GM19240 (cell line): Measurements from ENCODE around the gene PMEPA1.

Experiments
- DNase-seq: peaks from one replicate; pipeline ENCODE4 v3.0.0; 2011; ENCODE audit warnings: low spot score; ENCODE audit not compliant: insufficient read length

PMEPA1 gene

DNA sequence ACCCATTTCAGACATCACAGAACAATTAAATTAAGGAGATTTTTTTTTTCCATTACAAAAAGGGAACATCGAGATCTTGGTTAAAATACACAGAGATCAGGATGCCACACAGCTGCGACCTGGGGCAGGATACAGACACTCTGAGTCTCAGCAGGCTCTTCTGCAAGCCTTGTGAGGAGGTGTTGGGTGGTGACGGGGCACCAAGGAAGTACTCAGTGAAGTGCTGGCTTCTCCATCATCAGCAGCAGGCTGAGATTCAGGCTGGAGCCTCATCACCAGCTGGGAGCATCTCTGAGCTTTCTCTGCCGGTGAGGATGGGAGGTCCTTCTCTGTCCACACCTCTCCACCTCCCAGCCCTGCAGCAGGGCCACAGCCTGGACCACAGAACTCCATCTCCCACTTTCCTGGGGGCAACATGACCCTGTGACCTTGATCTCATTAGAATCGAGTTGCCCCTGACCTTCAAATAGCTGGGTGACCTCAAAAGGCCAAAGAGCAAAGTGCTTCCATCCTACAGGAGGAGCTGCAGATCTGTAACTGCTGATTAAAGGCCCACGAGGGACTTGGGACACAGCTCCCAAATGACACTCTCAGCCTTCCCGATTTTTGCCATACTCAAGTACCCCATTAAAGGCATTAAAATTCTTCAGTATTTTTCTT is 16.0 kb downstream of the PMEPA1 start:
- no peak for DNase-seq

DNA sequence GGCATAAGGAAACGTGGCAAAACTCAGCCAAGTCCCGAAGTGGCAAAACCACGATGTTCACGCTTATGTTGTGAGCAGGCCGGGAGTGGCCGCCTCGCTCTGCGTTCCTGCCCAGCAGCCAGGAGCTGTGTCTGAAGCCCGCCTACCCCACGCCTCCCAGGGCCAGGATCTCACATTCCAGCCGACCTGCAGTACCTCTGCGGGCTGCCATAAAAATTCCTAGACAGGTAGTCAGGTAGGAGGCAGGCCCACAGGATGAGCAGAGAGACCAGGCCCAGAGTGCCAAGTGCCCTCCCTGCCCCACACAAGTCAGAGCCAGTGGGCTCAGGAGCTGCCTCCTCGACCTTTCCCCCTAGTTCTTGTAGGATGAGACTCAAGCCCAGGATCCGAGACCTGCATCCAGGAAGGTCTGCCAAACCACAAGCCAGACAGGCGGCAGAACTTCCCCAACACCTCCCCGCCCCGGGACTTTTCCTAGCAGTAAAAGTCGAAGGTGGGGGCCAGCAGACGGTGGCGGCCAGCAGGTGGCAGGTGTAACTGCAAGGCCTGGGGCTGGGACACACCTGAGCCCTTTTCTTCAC is 16.7 kb downstream of the PMEPA1 start:
- no peak for DNase-seq

DNA sequence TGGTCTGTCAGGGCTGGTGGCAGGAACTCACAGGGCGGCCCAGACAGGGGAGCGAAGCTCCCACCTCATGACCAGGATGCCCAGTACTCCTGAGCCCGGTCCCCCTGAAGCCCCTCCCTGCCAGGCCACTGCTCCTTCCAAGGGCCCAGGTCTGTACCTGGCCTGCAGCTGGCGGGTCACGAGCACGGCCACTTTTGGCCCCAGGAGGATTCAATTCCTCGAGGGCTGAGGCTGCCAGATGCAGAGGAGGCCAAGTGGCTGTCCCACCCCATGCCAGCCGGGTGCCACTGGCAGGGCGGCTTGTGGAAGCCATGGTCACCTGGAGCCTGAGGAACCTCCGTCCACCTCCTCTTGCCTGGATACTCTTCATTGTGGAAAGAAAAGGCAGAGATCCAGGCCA is 17.4 kb downstream of the PMEPA1 start:
- DNase-seq, result no peak

DNA sequence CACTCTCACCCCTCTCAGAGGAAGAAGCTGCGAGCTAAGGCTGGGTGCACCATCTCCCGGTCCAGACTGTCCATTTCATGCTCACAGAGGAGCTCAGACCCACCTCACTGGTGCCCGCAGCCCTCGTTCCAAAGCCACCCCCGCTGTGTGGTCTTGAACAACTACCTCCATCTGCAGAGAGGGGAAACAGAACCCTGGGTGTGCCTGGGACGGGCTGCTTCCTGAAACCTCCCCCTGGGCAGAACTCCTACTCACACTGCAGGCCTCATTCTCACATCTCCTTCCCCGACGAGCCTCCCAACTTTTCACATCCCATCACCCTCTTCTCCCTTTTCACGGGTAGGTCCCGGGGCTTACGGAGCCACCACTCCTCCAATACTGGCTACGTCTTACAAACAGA is 18.1 kb downstream of the PMEPA1 start:
- DNase-seq, result no peak

DNA sequence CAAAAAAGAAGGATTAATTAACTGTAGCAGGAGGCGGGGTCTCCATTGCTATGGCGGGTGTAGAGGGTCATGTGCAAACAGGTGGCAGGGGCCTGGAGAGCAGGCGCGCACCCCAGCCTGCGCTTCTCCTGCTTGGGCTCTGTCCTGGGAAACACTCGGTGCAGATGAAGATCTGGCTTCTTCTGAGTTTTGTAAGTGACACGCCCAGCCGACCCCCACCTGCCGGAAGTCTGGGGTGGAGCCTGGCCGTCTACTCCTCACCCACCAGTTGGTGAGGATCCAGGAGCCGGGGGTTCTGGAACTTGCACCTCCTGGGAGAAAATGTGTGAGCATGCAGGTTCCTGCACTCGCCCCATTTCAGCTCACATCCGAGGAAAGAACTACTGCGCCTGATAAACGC is 19.3 kb downstream of the PMEPA1 start:
- no peak for DNase-seq

DNA sequence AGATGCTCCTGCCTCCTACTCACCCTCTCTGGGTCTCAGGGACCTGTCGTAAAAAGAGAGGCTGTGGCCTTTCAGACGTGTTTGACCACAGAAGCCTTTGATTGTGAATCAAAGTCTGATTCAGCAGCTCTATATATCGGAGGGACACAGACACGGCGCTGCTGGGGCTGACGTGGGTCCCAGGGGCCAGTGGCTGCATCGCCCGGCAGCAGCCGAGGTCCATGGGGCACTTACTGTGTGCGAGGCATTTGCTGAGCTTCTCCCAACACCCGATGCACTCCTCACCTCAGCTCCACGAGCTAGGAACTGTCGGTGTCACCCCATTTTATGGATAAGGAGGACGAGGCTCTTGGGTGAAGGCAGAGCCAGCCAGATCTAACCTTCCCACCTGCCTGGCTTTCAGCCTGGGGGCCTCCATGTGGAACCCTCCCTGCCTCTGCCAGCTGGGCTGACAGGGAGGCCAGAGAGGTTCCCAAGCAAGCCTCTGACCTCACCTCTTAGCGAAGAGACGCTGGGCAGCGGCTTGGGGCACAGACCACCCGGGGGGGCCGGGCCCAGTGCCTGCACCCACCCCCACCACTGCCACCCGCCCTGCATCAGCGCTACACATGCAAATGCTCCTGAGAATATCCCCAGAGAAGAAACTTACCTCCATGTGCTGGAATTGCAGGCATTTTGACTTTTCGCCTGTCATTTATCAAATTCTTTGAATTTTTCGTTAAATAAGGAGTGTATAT is 19.9 kb downstream of the PMEPA1 start:
- no peak for DNase-seq

DNA sequence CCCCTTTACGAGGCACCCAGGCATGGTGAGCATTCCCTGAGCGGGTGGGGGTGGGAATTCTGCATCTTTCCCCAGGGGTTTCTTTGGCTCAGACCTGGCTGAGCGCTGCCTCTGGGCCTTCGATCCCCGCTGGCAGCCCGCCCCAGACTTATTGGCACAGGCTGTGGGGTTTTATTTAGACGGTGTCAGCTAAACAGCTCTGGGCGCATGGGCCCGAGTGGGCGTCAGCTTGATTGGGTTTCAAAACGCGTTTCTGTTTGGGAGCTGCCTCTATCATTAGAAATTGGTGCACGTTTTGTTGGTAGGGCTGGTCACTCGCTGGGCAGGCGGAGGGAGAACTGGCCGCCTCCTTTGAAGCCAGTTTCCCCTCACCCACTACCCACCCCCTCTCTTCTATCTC is 21.0 kb downstream of the PMEPA1 start:
- no peak for DNase-seq

DNA sequence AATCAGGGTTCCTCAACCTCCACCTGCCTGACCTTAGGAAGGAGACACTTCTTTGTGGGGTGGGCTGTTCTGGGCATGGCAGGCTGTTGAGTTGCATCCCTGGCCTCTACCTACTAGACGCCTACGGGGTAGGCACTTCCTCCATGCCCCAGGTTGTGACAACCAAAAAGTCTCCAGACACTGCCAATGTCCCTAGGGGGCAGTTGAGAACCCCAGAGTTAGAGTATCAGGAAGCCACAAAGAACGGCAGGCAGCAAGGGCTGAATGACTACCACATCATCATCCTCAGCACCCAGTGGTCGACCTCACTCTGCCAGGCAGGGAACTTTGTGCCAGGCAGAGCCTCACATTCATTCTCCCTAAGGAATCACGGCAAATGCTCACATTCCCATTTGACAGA is 21.5 kb downstream of the PMEPA1 start:
- DNase-seq, result no peak

DNA sequence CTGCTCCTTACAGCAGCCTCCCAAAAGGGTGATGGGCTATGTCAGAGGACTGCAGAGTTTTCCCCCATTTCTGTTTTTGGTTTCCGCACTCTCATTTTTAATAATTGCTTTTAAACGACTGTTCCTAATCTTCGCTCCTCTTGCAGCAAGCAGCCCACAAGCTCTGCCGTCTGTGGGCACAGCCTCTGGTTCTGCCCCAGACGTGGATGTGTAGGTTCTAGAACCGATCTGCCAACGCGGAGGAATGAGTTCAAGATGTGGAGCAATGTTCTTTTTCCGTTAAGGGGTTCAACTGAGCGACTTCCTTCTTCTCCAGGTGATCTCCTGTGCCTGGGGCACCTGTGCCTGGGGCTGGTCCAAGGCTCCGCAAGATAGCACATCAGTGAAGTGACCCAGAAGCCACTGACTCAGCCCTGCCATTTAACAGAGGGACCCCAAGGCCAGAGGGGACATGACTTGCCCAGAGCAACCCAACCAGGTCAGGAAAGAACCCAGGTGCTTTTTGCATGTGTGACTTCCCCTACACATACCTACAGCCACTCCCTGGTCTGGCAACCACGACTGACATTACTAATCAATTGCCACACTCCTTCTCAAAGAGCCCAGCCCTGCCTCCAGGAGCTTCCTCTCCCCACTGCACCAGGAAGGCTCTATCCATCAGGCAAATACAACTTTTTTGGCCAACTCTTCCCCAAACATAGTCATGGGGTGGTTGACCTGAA is 22.7 kb downstream of the PMEPA1 start:
- DNase-seq, result no peak

DNA sequence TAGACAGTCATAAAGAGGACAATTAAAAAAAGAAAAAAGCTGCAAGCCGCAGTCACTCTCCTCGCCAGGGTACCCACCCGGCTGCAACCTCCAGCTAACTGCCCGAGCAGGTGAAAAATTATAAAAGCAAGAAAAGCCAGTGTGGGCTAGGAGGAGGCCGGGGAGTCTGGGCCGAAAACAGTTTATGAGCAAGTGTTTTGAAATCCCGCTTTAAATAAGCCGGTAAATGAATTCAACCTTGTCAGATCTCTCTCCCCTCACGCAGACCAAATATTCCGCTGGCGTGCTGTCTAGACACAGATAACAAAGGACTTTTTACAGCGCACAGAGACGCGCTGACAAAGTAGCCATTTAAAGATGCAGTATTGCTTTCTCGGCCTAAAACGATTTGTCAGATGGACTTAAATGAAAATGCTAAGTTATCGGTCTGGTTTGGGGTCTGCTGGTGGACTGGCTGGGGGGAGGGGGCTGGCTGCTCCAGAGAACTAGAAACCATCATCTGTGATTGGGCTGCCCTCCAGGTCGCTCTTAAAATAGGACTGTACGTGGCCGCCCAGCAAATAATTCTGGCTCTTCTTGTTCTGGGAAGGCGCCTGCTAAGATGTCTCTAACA is 24.6 kb downstream of the PMEPA1 start:
- no peak for DNase-seq

DNA sequence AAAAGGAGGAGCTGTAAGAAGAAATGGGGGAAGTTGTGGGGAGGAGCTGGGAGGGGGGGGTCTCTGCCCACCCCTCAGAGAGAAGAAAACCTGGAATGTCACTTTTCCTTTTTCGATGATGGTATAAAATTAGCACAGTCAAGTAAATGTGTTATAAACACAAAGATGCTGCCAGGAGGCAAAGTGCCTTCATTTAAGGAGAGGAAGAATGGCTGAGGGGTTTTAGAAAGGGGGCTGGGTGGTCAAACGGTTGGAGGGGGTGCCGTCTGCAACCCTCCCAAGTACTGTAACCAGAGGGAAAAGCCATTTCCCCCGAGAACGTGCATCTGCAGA is 25.0 kb downstream of the PMEPA1 start:
- DNase-seq, result no peak

DNA sequence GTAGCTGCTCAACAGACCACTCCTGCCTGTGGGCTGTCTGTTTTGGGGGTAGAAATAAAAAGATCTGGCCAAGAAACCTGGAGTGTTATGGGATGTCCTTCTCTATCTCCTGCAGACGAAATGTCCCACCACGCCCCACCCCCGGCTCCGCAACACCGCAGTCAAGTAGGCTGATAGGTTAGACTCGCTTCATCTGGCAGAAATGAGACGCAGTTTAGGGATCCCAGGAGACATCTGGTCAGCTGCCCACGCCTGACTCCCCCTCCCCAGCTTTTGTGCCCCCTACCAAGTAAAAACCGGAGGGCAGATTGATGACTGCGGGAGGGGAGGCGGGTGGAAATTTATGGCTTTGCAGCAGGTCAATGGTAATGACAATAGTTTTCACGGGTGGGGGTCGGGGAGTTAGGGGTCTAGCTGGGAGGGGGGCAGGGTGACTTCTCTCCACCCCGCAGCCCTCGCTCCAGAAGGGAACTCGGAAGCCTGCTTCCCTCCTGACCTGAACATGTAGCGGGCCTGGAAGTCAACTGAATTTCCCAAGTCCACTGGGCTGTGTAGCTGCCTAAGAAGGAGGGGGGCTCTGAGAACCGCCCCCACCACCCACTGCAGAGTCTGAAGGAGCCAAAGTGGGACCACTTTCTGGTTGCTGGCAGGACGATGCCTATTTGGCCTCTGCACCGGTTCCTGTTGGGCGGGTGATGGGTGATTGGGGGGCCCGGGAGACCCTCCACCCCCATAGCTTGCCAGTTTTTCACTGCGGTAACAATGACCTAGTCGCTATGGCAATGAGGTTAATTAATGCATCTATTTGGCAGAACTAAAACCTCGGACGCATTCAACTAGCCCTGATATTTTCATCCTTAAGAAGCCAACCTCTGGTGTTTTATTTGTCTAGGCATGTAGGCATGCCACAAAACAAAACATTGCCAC is 25.7 kb downstream of the PMEPA1 start:
- no peak for DNase-seq

DNA sequence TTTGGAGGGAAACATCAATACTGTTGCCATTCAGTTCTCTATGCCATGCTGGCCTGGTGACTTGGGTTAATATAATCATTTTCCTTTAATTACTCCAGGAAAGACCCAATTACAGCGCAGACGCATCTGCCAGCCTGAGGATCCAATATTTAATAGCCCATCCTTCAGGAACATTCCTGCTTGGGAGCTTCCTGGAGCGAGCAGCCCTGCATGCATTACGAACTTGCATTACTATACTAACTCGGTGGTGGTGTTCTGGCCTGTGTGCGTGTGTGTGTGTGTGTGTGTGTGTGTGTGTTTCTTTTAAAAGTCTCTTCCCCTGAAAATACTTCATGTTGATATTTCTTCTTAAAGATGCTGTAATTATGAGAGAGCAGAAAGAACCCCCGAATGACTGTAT is 26.5 kb downstream of the PMEPA1 start:
- no peak for DNase-seq

DNA sequence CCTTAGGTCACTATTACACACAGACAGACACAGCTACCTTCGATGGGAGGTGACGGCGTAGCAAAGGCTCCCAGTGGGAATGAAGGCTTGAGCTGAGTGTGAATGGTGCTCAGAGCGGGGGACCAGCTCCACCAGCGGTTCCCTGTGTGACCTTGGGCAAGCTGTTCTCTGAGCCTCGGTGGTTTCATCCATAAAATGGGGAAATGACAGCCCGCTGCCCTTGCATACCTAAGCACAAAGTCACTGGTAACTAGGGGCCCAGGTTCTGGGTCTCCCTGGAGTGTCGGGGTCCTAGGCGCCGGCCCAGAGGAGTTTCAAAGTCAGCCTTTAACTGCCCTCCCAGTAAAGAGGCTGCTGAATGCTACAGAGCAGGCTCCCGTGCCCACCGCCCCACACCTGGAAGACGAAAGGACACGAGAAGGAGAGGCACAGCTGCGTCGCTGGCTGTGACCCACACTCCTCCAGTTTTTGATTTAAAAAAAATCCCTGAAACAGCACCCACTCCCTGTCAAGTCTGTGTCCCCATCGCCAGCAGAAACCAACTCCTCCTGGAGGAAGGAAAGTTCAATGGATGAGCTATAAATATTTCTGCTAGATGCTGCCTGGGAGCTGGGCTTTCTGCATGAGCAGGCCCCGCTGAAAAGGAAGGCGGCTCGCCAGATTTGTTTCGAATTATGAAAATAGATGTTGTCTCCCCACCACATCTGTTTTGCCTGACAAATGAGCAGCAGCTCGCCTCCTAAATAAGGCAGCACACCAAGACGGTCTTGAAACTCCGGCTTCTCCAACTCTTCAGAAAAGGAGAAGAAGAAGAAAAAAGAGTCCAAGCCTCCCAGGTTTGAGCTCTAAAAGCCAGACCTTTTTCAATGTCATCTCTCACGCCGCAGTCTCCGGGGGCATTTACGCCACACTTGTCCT is 27.4 kb downstream of the PMEPA1 start:
- peak; percentile 56 for DNase-seq

DNA sequence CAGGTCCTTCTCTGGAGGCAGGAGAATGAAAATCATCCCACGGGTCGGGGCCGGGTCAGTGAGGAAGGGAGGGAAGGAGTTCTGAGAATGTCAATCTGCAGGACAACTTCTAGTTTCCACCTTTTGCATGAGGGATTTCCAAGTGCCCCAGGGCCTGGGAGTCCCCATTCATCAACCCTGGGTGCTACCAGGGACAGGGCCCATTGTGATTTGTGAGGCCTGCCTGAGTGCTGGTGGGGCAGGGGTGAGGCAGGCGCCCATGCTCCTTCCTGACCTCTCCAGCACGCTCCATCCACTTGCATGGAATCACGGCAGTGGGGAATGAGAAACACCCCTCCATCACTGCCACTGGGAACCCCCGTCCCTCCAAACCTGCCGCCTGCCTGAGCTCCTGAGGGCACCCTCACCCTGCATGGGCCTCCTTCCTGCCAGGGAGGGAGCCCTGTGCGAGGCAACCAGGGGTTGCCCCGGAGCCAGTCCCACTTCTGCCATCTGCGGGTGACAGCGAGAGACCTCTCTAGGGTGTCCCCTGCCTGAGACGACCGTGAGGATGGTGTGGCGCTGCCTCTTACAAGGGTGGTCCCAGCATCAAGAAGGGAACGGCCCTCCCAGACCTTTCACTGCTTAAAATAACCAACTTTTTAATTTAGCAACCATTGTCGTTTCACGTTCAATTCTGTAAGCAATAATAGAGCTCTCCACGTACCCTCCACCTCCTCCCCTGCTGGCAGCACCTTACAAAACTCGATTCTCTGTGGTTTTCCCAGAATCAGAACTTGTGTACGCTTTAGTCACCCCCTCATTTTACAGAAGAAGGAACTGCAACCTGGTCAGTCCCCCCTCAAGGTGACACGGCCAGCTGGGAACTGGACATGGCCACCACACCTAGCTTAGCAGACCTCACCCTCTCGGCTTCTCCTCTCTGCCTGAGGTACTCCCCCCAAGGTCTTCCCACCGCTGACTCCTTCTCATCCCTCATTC is 28.6 kb downstream of the PMEPA1 start:
- no peak for DNase-seq

DNA sequence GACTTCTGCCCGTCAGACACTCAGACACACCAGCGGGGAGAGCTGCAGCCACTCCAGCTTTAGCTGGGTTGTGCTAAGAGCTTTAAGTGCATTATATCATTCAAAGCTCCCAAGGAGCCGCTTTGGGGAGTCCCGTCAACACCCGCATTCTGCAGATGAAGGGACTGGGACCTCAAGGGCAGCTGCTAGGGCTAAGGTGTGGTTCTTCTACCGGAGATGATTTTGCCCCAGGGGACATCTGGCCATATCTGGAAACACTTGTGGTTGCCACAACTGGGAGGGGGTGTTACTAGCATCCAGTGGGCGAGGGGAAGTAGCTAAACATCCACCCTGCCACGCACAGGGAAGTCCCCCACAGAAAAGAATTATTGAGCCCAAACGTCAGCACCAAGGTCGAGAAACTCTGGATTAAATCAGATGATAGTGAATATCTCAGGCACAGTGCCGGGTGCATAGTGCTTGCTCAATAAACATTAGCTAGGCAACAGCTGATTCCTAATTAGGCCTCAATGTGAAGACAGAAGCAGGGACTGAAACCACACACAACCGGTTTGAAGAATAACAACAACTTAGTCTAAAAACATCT is 29.6 kb downstream of the PMEPA1 start:
- DNase-seq, result peak; percentile 69

DNA sequence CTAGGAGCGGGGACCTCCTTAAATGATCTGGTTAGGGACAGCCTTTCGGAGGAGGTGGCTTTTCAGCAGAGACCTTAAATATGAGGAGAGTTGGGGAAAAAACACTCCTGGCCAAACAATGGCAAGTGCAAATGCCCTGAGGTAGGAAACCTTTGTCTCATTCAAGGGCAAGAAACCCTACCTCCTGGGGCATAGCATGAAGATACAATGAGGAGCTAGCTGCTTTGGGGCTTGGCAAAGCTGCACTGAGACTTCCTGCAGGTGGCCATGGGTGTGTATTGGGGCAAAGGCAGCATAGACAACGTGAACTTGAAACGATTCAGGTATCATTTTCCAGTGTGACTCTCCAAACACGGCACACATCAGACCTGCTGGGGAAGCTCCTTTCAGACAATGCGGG is 30.7 kb downstream of the PMEPA1 start:
- DNase-seq, result no peak

DNA sequence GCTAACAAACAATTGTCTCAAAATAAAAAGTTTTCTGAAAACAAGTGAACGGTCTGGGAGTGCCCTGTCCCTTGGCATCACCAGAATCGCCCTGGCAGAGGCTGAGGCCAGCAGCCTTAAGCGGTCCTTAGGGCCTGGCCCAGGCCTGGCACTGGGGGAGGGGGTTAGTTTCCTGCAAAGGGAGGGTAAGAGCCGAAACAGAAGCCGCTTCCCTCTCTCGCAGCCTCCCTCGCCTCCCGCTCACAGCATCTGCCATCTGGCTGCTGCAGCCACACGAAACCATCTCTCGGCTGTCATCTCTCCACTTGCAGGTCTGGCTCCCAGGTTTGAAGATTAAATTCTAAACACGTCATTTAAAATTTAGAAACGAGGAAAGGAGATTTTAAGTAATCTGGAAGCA is 31.5 kb downstream of the PMEPA1 start:
- DNase-seq, result no peak
